VCaP (cell line): Measurements from ENCODE around the gene PRR11.

ENCODE experiments used
- H3K27ac ChIP-seq: fragments of 450-650 bp; 2 replicates; pipeline ENCODE4 v1.5.1; 2017
- CTCF ChIP-seq: fragments of 450-650 bp; conservative IDR thresholded peaks from 2 replicates; pipeline ENCODE4 v1.5.1; 2017; ENCODE audit warnings: mild to moderate bottlenecking, moderate library complexity

The PRR11 gene

GRCh38 chr17:59155439-59156177 lies at the start of gene PRR11:
PRR11 (plus strand) TSS chr17:59155746; CDS start chr17:59169753, 14,007 bp downstream.
- H3K27ac ChIP-seq, result peak within 1 kb of the TSS; percentile 89
- no peak for TF ChIP-seq CTCF

GRCh38 chr17:59105852-59106462 lies 49.6 kb upstream of the PRR11 start:
- peak overlapping the region; percentile 92 for H3K27ac ChIP-seq
- no peak for TF ChIP-seq CTCF

- TF ChIP-seq CTCF, result no peak
- peak within 1 kb of the TSS; percentile 92 for H3K27ac ChIP-seq
Observed at GRCh38 chr17:59106463-59107305, 48.9 kb upstream of the PRR11 start, which contains the start of gene TRIM37. TRIM37 (minus strand) TSS chr17:59106880; CDS start chr17:59106461, 419 bp downstream.

GRCh38 chr17:59107306-59107670 lies 48.3 kb upstream of the PRR11 start:
- peak overlapping the region; percentile 92 for H3K27ac ChIP-seq
- TF ChIP-seq CTCF, result no peak

- TF ChIP-seq CTCF, result no peak
- no peak overlapping the region for H3K27ac ChIP-seq
Observed at GRCh38 chr17:59108400-59109102, 47.0 kb upstream of the PRR11 start.

- no peak for TF ChIP-seq CTCF
Observed at GRCh38 chr17:59110973-59111372, 44.6 kb upstream of the PRR11 start.

GRCh38 chr17:59111539-59111938 lies 44.0 kb upstream of the PRR11 start:
- H3K27ac ChIP-seq, result no peak overlapping the region
- no peak for TF ChIP-seq CTCF

More at GRCh38 chr17:59110973-59111372, 44.6 kb upstream of the PRR11 start:
- H3K27ac ChIP-seq, result no peak overlapping the region
